SK-N-DZ (cell line): ENCODE data around the gene PDIA4.
A peak's percentile ranks its signal among the peaks of the same experiment; 100 is the strongest.
"Not testable (repeated sequence)": the region's sequence is repeated elsewhere in the genome, so short reads cannot be mapped to it uniquely, and the experiment has no call there.

Experiments
- DNase-seq: peaks from one replicate; pipeline ENCODE4 v3.0.0-alpha.2; 2015; ENCODE audit warnings: low spot score

Gene PDIA4

DNA sequence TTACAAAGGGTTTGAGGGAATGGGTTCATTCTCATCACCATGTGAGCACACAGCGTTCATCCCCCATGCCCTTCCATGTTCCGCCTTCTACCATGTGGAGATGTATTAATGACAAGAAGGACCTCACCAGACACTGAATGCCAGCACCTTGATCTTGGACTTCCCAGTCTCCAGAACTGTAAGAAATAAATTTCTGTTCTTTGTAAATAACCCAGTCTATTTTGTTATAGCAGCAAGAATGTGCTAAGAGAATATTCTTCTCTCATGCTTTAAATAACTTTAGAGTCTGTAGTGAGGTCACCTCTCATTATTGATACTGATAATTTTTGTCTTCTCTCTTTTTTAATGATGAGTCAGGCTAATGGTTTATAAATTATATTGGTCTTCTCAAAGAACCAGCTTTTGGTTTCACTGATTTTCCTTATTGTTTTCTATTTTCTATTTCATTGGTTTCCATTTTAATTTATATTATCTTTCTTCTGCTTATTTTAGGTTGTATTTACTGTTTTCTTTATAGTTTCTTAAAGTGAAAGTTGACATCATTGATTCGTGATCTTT is 3.1 kb upstream of the PDIA4 start:
- no peak for DNase-seq

DNA sequence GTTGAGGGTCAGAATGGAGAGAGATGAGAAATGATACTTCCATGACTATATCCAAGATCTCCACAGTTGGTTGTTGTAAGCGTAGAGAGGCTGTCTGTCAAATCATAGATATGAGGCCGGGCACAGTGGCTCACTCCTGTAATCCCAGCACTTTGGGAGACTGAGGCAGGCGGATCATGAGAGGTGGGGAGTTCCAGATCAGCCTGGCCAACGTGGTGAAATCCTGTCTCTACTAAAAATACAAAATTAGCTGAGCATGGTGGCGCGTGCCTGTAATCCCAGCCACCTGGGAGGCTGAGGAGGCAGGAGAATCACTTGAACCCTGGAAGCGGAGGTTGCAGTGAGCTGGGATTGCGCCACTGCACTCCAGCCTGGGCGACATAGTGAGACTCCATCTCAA is 2.1 kb upstream of the PDIA4 start:
- DNase-seq, result not testable (repeated sequence)

- DNase-seq, result no peak
These were observed 527 bp downstream of the PDIA4 start for GRCh38 chr7:149027611-149028345.

GRCh38 chr7:149027055-149027454 is 1.2 kb downstream of the PDIA4 start:
- no peak for DNase-seq

GRCh38 chr7:149023662-149024061 is 4.6 kb downstream of the PDIA4 start:
- DNase-seq, result no peak

DNA sequence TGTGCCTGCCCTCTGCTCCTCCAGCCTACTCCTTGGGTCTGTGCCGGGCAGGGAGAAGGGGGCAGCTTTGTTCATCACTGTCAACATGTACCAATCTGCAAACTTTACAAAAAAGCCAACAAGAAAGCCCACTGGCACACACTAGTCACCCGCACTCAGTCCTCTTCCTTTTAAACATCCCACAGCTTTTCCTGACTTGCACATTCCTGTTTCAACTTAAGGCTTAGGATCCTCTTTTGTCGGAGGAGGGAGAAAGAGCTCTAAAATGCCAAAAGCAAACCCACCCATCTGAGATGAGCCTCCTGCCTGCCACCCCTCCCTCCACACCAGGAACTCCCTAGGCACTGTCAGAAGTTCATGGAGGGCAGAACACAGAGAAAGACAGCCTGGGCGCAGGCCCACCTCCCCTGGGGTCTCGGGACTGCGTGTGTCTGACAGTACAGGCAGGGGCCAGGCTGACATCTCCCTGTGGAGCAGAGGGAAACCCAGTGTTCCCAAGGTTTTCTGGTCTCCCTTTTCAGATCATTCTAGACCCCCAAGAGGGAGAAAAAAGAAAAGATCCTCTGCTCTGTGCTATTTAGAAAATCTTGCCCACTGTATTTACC is 5.4 kb downstream of the PDIA4 start:
- no peak for DNase-seq

- no peak for DNase-seq
These were observed 6.6 kb downstream of the PDIA4 start for GRCh38 chr7:149021725-149022062.

DNA sequence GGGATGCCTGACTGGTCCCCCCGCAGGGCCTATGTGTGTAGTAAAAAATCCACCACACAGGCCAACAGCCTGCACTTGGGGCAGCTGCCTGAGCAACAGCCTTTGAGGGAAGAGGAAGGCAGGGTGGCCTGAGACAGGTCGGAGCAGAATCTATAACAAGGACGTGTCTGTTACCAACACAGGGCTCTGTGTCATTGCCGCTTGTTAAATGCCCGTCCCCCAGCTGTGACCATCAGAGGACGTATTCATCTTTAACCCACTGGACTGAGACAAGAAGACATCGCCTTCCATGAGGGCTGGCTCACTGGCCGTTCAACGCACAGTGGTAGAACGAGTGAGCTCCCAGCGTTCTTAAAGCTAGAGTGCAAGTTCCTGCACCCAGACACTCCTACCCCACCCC is 7.8 kb downstream of the PDIA4 start:
- DNase-seq, result no peak

GRCh38 chr7:149016876-149017275 is 11.4 kb downstream of the PDIA4 start:
- DNase-seq, result no peak

DNA sequence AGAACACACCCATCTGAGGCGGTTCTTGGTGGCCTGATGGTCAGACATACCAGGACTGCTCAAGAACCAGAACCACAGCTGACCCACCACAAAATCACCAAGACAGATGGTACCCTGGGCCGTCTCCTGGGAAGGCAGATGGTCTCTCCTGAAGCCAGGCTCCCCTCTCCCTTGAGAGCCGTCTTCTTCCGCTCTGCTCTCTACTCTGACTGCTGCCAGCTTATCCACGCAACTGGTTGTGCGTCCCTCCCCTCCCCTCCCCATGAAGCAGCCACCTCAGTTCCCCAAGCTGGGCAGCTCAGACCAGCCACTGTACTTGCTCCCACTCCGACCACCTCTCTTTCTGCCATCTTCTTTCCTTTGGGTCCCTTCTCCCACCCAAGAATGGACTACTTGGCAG is 14.0 kb downstream of the PDIA4 start:
- DNase-seq, result no peak

DNA sequence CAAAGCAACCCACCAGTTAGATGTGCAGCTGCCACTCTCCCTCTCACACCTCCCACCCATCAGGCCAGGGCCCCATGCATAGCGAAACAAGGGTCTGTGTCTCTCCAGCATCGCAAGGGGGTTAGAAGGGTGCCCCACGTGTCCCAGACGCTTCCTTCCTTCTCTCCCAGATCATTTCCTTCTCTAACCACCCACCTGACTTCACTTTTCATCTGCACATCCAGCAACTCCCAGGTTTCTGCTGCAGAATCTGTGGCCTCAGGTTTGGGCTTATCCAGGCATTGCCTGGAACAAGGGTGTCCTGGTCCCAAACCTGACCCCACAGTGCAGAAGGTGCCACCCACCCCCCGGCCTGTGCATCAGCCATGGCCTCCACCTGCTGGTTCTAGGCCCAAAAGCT is 14.4 kb downstream of the PDIA4 start:
- DNase-seq, result no peak

- not testable (repeated sequence) for DNase-seq
These were observed 15.6 kb downstream of the PDIA4 start for GRCh38 chr7:149012730-149013129.

DNA sequence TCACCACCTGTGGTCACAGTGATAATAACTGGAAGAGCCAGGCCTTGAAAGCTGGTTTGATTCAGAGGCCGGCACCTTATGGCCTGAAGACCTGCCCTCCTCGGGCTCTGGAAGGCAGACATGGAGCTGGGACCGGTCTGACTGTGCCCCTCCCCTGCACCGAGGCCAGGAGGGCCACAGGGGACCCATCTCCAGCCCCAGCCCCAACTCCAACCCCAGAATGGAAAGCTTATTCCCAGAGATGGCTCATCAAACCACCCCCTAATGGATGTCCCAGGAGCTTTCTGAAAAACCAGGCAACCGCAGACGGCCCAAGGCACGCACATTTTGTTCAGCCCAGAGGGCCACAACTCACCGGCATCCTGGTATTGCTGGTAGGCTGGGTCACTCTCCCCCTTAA is 16.8 kb downstream of the PDIA4 start:
- DNase-seq, result no peak

DNA sequence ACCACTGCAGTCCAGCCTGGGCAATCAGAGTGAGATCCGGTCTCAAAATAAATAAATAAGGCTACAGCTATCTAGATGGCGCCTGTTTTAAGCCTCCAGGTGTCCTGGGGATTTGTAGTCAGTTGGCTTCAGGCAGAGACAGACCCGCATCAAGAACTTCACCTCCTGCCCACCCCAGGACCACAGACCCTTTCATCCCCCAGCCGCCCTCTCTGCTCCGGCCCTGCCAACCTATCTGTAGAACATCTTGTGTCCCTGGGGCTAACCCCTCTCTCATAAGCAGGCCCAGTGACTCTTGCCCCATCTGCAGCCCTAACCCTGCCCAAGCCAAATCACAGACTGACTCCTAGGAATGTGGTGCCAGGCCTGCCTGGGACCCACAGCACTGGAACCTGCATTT is 17.9 kb downstream of the PDIA4 start:
- DNase-seq, result no peak

DNA sequence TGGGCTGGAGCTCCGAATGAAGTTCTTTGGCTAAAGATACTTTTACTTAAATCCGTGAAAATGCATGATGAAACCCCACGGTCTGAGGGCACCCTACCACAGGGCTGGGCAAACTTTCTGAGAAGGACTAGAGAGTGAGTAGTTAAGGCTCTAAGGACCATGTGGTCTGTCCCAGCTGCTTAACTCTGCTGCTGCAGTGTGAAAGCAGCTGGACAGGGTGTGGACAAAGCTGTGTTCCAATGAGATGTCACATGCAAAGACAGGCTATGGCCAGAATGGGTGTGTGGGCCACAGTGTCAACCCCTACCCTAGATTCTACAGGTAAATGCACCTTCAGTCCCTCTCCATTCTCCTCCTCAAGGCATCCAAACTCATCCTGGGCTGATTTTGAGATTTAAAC is 18.8 kb downstream of the PDIA4 start:
- no peak for DNase-seq

DNA sequence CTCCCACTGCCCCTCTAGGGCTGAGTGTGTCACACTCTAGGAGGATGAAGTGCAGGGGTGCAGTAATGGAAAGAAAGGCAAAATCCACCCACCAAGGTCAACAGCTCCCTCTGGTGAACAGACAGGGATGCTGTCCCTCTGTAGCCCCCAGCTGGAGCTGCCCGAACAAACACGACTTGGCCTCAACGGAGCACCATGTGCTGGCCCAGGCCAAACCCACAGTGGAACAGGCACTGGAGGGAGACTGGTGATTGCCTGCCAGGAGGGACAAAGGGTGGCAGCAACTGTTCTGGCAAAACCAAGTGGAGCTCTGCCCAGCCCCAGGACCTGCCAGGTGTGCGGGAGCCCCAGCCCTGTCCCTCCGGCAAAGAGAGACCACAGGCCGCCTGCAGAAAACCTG is 20.7 kb downstream of the PDIA4 start:
- no peak for DNase-seq

DNA sequence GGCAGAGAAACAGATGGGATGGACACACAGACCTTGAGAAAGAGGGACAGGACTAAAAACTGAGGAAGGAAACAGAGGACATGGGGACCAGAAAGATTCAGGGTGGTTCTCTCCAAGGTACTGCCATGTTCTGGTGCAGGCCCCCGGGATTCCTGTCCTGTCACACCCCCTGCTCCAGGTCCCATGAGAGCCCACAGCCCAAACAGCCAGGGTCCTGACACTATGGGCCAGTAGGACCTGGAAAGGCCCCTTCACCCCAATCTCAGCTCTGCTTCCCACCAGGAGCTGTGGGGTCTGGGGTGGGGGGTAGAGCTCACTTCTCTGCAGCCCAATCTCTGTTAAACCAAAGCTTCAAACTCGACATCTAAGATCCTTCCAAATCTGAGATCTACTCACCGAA is 21.2 kb downstream of the PDIA4 start:
- DNase-seq, result no peak

GRCh38 chr7:149006345-149006725 is 22.0 kb downstream of the PDIA4 start:
- DNase-seq, result no peak

- peak; percentile 79 for DNase-seq
These were observed 22.6 kb downstream of the PDIA4 start for GRCh38 chr7:149005427-149006344.

GRCh38 chr7:149004405-149005370 is 23.6 kb downstream of the PDIA4 start:
- no peak for DNase-seq
